Liver (tissue), 2 donors: ENCODE data around the gene P2RY12.
A peak's percentile ranks its signal among the peaks of the same experiment; 100 is the strongest.

Source experiments
- CTCF ChIP-seq: fragments of 150-350 bp; IDR thresholded peaks from 2 replicates; pipeline ENCODE4 v1.5.1; 2017; ENCODE audit warnings: improper control_type of control experiment, low read depth, low read length; ENCODE audit not compliant: missing input control
- FOXA1 ChIP-seq: IDR thresholded peaks from 2 replicates; pipeline ENCODE4 v1.6.1; 2016; ENCODE audit warnings: antibody characterized with exemption
- REST ChIP-seq: IDR thresholded peaks from 2 replicates; pipeline ENCODE4 v1.6.1; 2016; ENCODE audit warnings: antibody characterized with exemption, mild to moderate bottlenecking
- ZBTB33 ChIP-seq: IDR thresholded peaks from 2 replicates; pipeline ENCODE4 v1.6.1; 2016; ENCODE audit warnings: antibody characterized with exemption
- donor health status: healthy.

- no peak for TF ChIP-seq ZBTB33
- peak; percentile 12 for TF ChIP-seq CTCF
- no peak for TF ChIP-seq REST
- TF ChIP-seq FOXA1 = no peak
Observed at GRCh38 chr3:151379083-151379734, 5.3 kb downstream of the P2RY12 start.
